Neural cell (in vitro differentiated cells): ENCODE data around the gene SLC6A16. TPM values are rescaled to one million over a fixed set of nuclear protein-coding genes. Genes with fewer than 3 reads are reported as not detected.

Source experiments
- H2AFZ ChIP-seq: fragments of 200-600, 300-800 bp; sonication (generic), shearing (Covaris generic); 2 replicates; pipeline ENCODE4 v1.6.0; 2014; ENCODE audit warnings: low read depth, mild to moderate bottlenecking, antibody characterized with exemption, low read length, moderate library complexity
- H3F3A ChIP-seq: fragments of 200-600 bp; shearing (Covaris generic); 2 replicates; pipeline ENCODE4 v1.6.1; 2016; ENCODE audit warnings: mild to moderate bottlenecking, moderate library complexity, mixed read lengths, antibody characterized with exemption, low read length; ENCODE audit not compliant: insufficient read depth, poor library complexity, severe bottlenecking
- H3K27ac ChIP-seq: fragments of 200-600, 300-800 bp; sonication (generic), shearing (Covaris generic); 2 replicates; pipeline ENCODE4 v1.5.1; 2014; ENCODE audit warnings: mild to moderate bottlenecking, low read length, moderate library complexity
- H3K27me3 ChIP-seq: fragments of 300-800, 200-600 bp; sonication (generic), shearing (Covaris generic); 2 replicates; pipeline ENCODE4 v1.6.0; 2014; ENCODE audit warnings: mild to moderate bottlenecking, low read depth, low read length, moderate library complexity; ENCODE audit not compliant: insufficient read depth
- H3K36me3 ChIP-seq: fragments of 300-800, 200-600 bp; sonication (generic), shearing (Covaris generic); 2 replicates; pipeline ENCODE4 v1.5.1; 2014; ENCODE audit warnings: mild to moderate bottlenecking, antibody characterized with exemption, low read length, moderate library complexity; ENCODE audit not compliant: insufficient read depth
- H3K4me2 ChIP-seq: fragments of 300-800, 200-600 bp; sonication (generic), shearing (Covaris generic); 2 replicates; pipeline ENCODE4 v1.6.0; 2014; ENCODE audit warnings: mild to moderate bottlenecking, low read length
- H3K4me3 ChIP-seq: fragments of 300-800, 200-600 bp; sonication (generic), shearing (Covaris generic); 2 replicates; pipeline ENCODE4 v1.5.1; 2014; ENCODE audit warnings: mild to moderate bottlenecking, low read length, moderate library complexity
- H3K79me2 ChIP-seq: fragments of 200-600 bp; shearing (Covaris generic); replicated peaks from 2 replicates; pipeline ENCODE4 v1.6.0; 2014; ENCODE audit warnings: mild to moderate bottlenecking, low read length, moderate library complexity; ENCODE audit not compliant: insufficient read depth
- H3K9ac ChIP-seq: fragments of 300-800, 200-600 bp; sonication (generic), shearing (Covaris generic); 2 replicates; pipeline ENCODE4 v1.6.1; 2016; ENCODE audit warnings: mild to moderate bottlenecking, low read length, mixed read lengths
- H3K9me2 ChIP-seq: fragments of 200-600 bp; shearing (Covaris generic); 2 replicates; pipeline ENCODE4 v1.6.1; 2016; ENCODE audit warnings: mild to moderate bottlenecking, low read length, mixed read lengths; ENCODE audit not compliant: insufficient read depth
- H3K9me3 ChIP-seq: fragments of 200-600, 300-800 bp; sonication (generic), shearing (Covaris generic); 2 replicates; pipeline ENCODE4 v1.6.1; 2016; ENCODE audit warnings: mild to moderate bottlenecking, mixed run types, low read length, moderate library complexity, mixed read lengths
- H4K20me1 ChIP-seq: fragments of 200-600 bp; shearing (Covaris generic); 2 replicates; pipeline ENCODE4 v1.6.1; 2016; ENCODE audit warnings: mild to moderate bottlenecking, mixed run types; ENCODE audit not compliant: insufficient read depth
- CTCF ChIP-seq: fragments of 450-650 bp; IDR thresholded peaks from 2 replicates; pipeline ENCODE4 v1.5.1; 2014; ENCODE audit warnings: antibody characterized with exemption, mild to moderate bottlenecking, moderate library complexity; ENCODE audit not compliant: poor library complexity, severe bottlenecking
- EP300 ChIP-seq: fragments of 450-650 bp; conservative IDR thresholded peaks from 2 replicates; pipeline ENCODE4 v1.6.1; 2014; ENCODE audit warnings: antibody characterized with exemption, mild to moderate bottlenecking, moderate library complexity; ENCODE audit not compliant: poor library complexity, severe bottlenecking
- EZH2 ChIP-seq: fragments of 200-600, 300-800 bp; shearing (Covaris generic), sonication (generic); IDR thresholded peaks from 2 replicates; pipeline ENCODE4 v1.6.1; 2014; ENCODE audit warnings: antibody characterized with exemption, low read length, borderline replicate concordance, mild to moderate bottlenecking; ENCODE audit not compliant: insufficient read depth, poor library complexity, severe bottlenecking
- MXI1 ChIP-seq: fragments of 450-650 bp; conservative IDR thresholded peaks from 2 replicates; pipeline ENCODE4 v1.6.1; 2014; ENCODE audit warnings: antibody characterized with exemption, mild to moderate bottlenecking; ENCODE audit not compliant: poor library complexity, severe bottlenecking
- POLR2AphosphoS5 ChIP-seq: IDR thresholded peaks from 2 replicates; pipeline ENCODE4 v1.6.1; 2012
- RAD21 ChIP-seq: fragments of 450-650 bp; conservative IDR thresholded peaks from 2 replicates; pipeline ENCODE4 v1.6.1; 2014; ENCODE audit warnings: antibody characterized with exemption, mild to moderate bottlenecking, moderate library complexity
- SMC3 ChIP-seq: fragments of 450-650 bp; conservative IDR thresholded peaks from 2 replicates; pipeline ENCODE4 v1.6.1; 2014; ENCODE audit warnings: antibody characterized with exemption, mild to moderate bottlenecking, moderate library complexity; ENCODE audit not compliant: poor library complexity
- TAF1 ChIP-seq: IDR thresholded peaks from 2 replicates; pipeline ENCODE4 v1.6.1; 2012; ENCODE audit warnings: low read depth
- polyA plus RNA-seq: library from polyadenylated mRNA; depleted of rRNA; stranded (reverse); fragments of >200 nt; gene quantifications from 2 replicates; pipeline ENCODE4 v1.2.3, GENCODE V29; 2014
- TF ChIP-seq, protein P1 (sequence below): IDR thresholded peaks from 2 replicates; pipeline ENCODE4 v1.6.1; 2012; ENCODE audit warnings: borderline replicate concordance

The SLC6A16 gene
- polyA plus RNA-seq, 1 donor from 2014 or later, result not detected

- Histone ChIP-seq H3K36me3 (no peaks in the 10 kb centered on the region), H3K27ac (no peak overlapping the region), H3K9ac (no peak overlapping the region), H3K9me2 (no peaks in the 10 kb centered on the region), H4K20me1 (no peaks in the 10 kb centered on the region), H3F3A (no peaks in the 10 kb centered on the region), H3K27me3 (no peaks in the 10 kb centered on the region), H2AFZ (no peak overlapping the region), H3K4me2 (no peak overlapping the region), H3K4me3 (no peak overlapping the region), H3K9me3 (no peaks in the 10 kb centered on the region), H3K79me2 (no peaks in the 10 kb centered on the region)
- TF ChIP-seq SMC3 (no peak), MXI1 (no peak), POLR2AphosphoS5 (no peak), CTCF (no peak), TAF1 (no peak), EZH2 (no peak), RAD21 (no peak), EP300 (no peak)
- TF ChIP-seq, protein P1, sequence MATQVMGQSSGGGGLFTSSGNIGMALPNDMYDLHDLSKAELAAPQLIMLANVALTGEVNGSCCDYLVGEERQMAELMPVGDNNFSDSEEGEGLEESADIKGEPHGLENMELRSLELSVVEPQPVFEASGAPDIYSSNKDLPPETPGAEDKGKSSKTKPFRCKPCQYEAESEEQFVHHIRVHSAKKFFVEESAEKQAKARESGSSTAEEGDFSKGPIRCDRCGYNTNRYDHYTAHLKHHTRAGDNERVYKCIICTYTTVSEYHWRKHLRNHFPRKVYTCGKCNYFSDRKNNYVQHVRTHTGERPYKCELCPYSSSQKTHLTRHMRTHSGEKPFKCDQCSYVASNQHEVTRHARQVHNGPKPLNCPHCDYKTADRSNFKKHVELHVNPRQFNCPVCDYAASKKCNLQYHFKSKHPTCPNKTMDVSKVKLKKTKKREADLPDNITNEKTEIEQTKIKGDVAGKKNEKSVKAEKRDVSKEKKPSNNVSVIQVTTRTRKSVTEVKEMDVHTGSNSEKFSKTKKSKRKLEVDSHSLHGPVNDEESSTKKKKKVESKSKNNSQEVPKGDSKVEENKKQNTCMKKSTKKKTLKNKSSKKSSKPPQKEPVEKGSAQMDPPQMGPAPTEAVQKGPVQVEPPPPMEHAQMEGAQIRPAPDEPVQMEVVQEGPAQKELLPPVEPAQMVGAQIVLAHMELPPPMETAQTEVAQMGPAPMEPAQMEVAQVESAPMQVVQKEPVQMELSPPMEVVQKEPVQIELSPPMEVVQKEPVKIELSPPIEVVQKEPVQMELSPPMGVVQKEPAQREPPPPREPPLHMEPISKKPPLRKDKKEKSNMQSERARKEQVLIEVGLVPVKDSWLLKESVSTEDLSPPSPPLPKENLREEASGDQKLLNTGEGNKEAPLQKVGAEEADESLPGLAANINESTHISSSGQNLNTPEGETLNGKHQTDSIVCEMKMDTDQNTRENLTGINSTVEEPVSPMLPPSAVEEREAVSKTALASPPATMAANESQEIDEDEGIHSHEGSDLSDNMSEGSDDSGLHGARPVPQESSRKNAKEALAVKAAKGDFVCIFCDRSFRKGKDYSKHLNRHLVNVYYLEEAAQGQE, result no peak
These were observed 22.2 kb upstream of the SLC6A16 start for GRCh38 chr19:49347191-49347590.

DNA sequence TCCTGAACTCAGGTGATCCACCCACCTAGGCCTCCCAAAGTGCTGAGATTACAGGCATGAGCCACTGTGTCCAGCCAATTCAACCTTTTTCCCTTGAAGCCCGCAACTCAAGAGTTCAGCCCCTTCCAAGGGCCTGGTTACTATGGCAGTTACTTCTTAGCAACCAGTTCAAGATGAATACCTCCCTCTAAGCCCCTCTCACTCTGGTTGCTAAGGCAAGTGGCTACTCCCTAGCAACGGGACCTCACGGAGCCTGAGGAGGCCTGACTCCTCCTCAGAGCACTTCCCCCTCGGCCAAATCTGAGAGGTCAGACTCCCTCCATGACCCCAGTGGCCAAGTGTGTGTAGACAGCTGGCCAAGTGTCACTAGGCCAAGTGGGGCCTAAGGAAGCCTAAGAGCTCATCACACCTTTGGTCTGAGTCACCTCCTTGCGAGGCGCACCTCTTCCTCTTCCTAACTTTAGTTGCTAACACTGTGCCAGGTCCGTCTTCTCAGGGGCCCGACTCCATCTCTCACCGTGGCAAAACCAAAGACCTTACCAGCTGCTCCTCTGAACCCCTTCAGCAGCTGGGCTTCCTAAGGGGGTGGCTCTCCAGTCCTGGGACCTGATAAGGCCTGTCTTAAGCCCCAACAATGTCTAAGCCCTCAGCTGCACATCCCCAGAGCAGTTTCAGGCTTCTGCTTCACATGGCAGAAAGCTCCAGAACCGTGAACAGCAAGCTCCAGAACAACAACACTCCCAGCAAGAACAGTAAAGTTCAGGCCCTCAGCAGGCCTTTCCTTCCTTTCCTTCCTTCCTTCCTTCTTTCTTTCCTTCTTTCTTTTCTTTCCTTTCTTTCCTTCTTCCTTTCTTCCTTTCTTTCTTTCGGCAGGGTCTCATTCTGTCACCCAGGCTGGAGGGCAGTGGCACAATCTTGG is 19.8 kb upstream of the SLC6A16 start:
- H3K9me2 ChIP-seq, result no peaks in the 10 kb centered on the region
- TF ChIP-seq CTCF (no peak), TAF1 (no peak), RAD21 (no peak), POLR2AphosphoS5 (no peak), EP300 (no peak), EZH2 (no peak), SMC3 (no peak), MXI1 (no peak)
- TF ChIP-seq, protein P1, result no peak
- no peak overlapping the region for H2AFZ ChIP-seq
- H3F3A ChIP-seq, result no peaks in the 10 kb centered on the region
- no peak overlapping the region for H3K27ac ChIP-seq
- no peak overlapping the region for H3K9ac ChIP-seq
- no peaks in the 10 kb centered on the region for H3K36me3 ChIP-seq
- H3K4me3 ChIP-seq, result no peak overlapping the region
- no peaks in the 10 kb centered on the region for H3K9me3 ChIP-seq
- no peaks in the 10 kb centered on the region for H3K79me2 ChIP-seq
- H3K27me3 ChIP-seq, result no peaks in the 10 kb centered on the region
- H4K20me1 ChIP-seq, result no peaks in the 10 kb centered on the region
- no peak overlapping the region for H3K4me2 ChIP-seq
